ENCODE results near the gene ARCN1.
"Not testable (repeated sequence)": the region's sequence is repeated elsewhere in the genome, so short reads cannot be mapped to it uniquely, and the experiment has no call there.

The ARCN1 gene

DNA sequence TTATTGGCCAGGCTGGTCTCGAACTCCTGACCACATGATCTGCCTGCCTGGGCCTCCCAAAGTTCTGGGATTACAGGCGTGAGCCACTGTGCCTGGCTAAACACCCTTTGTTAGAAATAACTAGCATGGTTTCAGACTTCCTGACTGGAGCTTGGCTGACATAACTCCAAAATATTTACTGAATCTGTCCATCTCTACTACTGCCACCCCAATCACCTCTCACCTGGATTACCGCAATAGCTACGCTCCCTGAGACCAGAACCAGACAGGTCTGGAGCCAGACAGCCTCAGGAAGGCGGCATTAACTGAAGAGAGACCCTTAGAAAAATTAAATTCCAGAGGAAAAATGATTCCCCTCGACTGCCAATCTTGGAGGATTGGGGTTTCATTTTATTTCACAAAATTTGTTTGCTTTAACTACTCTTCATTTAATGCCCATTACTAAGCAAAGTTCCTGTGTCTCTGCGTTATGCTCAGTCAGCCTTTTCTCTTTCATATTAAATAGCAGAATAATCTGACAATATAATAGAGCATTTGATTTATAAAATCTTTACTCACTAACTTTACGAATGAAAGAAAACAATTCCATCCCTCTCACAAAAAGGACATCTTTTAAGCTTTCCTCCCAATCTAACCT lies 28.1 kb upstream of the ARCN1 start:
- no peak for DNase-seq (ENCODE audit: low read depth, low spot score)

DNA sequence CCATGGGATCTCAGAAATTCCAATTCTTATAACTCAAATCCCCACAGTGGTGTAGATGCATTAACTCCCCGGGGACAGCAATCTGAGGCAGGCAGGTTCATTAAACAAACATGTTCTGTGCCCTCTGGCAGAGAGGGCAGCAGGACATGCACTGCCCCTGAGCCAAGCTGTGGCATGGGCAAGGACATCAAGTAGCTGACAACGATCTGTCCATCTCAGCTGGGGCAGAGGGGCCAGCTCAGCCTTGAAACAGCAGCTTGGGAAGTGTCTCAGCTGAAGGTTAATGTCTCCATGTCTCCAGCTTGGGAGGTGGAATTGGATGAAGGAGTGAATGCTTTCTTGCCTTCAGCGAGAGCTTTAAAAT lies 27.6 kb upstream of the ARCN1 start:
- no peak for DNase-seq (ENCODE audit: low read depth, low spot score)

DNA sequence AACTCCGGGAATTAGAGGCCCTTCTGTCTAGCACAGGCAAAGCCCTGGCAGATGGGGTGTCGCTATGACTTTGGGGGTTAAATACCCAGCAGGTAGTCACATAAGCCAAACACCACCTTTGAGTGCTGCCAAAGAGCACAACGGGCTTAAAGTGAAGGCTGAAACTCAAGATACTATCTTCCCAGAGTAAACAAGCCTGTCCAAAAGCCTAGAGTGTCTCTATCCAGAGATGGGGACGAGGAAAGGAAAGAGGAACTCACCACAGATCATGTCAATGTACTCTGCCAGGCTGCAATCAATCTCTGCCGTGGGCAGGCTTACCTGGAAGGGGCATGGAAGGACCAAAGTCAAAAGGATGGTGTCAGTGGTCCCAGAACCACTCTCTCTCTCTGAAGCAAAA lies 26.7 kb upstream of the ARCN1 start:
- no peak for DNase-seq (ENCODE audit: low read depth, low spot score)

DNA sequence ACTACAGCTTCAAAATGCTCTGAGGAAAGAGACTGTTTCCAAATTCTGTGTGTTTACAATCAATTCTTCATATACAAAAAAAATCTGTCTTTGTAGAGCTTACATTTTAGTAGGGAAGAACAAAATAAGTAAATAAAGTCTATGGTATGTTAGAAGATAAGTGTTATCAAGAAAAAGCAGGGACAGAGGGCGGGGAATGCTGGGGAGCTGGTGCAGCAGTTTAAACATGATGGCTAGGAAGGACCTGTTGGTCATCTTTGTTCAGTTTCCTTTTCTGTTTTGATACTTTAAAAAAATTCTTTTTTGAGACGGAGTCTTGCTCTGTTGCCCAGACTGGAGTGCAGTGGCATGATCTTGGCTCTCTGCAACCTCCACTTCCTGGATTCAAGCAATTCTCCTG lies 25.1 kb upstream of the ARCN1 start:
- DNase-seq (ENCODE audit: low read depth, low spot score), result no peak

DNA sequence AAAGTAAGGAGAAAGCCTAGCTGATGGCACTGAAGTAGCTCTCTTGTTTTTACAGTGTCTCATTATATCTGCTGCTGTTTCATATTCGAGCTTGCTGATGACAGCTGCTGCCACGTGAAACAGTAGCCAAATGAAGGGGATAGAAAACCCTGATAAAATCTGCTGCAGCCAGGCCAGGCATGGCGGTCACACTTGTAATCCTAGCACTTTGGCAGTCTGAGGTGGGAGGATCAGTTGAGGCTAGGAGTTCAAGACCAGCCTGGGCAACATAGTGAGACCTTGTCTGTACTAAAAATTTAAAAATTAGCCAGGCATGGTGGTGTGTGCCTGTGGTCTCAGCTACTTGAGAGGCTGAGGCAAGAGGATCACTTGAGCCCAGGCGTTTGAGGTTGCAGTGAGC lies 19.9 kb upstream of the ARCN1 start:
- no peak for DNase-seq (ENCODE audit: low read depth, low spot score)

DNA sequence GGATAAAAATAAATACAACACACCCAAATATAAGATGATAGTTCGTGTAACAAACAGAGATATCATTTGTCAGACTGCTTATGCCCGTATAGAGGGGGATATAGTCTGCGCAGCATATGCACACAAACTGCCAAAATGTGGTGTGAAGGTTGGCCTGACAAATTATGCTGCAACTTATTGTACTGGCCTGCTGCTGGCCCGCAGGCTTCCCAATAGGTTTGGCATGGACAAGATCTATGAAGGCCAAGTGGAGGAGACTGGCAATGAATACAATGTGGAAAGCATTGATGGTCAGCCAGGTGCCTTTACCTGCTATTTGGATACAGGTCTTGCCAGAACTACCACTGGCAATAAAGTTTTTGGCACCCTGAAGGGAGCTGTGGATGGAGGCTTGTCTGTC lies 11.4 kb upstream of the ARCN1 start:
- DNase-seq (ENCODE audit: low read depth, low spot score), result no peak

DNA sequence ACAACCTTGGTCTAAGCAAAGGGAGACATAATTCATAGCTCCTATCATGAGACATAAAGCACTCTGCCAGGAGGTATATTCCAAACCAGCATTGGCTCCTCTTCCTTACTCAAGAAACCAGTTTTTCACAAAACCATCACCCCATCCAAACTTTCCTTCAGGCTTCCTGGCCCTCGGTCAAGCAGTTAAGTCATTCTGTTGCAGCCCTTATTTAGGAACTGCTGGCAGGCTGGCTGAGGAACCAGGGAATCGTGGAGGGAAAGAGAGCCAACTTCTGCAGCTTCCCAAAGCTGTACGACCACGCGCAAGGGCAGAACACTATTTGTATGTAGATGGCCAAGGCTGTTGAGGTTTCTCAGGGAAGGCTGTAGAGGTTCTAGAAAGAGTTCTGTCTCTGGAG lies 7.2 kb upstream of the ARCN1 start:
- DNase-seq (ENCODE audit: low read depth, low spot score), result peak; percentile 11

DNA sequence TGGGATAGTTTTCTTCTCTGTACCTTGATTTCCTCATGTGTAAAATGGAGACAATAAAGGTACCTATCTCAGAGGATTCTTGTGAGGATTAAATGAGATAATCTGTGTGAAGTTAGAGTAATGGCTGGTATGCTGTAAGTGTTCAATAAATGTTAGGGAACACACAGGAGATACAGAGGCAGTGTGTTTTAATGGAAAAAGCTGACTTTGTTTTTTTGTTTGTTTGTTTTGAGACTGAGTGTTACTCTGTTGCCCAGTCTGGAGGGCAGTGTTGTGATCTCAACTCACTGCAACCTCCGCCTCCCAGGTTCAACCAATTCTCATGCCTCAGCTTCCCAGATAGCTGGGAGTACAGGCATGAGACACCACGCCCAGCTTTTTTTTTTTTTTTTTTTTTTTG lies 2.5 kb upstream of the ARCN1 start:
- DNase-seq (ENCODE audit: low read depth, low spot score), result no peak

DNA sequence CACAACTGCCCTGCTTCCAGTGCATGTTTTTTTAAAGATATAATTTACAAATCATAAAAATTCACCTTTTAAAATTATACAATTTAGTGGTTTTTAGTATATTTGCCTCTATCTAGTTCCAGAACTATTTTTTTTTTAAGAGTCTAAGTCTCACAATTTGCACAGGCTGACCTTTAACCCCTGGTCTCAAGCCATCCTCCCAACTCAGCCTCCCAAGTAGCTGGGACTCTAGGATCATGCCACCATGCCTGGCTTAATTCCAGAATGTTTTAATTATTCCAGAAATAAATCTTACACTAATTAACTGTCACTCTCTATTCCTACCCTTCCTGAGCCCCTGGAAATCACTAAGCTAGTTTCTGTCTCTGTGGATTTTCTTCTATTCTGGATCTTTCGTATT lies 1.4 kb upstream of the ARCN1 start:
- no peak for DNase-seq (ENCODE audit: low read depth, low spot score)

DNA sequence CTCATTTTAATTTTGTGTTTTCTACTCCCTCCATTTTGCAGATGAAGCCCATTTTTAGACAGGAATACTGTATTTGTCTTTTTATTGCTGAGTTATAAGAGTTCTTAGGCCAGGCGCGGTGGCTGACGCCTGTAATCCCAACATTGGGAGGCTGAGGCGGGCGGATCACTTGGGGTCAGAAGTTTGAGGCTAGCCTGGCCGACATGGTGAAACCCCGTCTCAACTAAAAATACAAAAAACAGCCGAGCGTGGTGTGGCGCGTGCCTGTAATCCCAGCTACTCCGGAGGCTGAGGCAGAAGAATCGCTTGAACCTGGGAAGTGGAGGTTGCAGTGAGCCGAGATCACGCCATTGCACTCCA lies 528 bp upstream of the ARCN1 start:
- not testable (repeated sequence) for DNase-seq (ENCODE audit: low read depth, low spot score)

DNA sequence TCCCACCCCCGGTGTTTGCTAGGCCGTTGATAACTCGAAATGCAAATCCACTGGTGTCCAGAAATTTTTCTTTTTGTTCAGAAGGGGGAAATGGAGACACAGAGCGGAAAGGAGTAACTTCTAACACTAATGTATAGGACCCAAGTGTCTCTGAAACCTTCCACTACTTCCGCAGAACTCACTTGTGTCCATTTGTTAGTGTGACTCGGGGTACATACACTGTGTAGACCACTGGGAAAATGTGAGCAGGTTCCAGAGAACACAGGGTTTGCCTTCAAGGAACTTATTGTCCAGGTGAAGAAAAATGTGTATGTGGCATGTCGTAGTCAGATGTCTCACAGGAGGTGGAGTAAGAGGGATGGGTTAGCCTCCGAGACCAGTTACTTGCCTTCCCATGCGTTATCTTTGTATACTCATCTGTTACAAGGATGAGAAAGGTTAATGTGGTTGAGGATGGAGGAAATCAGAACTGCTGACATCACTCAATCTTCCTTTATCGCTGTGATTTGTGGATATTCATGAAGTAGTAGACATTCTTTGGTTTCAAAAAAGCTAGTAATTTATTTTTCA lies 857 bp downstream of the ARCN1 start:
- peak; percentile 49 for DNase-seq (ENCODE audit: low read depth, low spot score)

DNA sequence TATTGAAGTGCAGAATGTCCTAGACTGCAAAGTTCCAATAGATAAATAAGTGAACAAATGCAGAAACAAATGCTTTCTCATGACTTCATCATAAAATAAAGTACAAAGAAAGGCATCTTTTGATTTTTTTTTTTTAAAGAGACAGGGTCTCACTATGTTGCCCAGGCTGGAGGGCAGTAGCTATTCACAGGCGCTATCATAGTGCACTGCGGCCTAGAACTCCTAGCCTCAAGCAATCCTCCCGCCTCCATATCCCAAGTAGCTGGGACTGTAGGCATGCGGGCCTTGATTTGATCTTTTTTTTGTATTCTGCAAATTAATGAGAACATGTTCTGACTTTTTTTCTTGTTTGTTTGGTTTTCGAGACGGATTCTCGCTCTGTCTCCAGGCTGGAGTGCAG lies 2.4 kb downstream of the ARCN1 start:
- no peak for DNase-seq (ENCODE audit: low read depth, low spot score)

DNA sequence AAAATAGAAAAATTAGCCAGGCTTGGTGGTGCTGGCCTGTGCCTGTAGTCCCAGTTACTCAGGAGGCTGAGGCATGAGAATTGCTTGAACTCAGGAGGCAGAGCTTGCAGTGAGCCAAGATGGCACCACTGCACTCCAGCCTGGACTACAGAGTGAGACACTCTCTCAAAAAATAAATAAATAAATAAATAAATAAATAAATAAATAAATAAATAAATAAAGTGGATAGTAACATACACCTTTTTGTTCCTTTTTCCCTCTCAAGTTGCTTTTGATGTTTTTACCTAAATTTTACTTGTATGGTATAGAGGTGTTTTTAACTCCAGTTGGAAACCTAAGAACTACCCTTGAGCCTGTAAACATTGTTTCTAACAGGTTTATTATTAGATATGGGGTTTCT lies 5.8 kb downstream of the ARCN1 start:
- not testable (repeated sequence) for DNase-seq (ENCODE audit: low read depth, low spot score)

DNA sequence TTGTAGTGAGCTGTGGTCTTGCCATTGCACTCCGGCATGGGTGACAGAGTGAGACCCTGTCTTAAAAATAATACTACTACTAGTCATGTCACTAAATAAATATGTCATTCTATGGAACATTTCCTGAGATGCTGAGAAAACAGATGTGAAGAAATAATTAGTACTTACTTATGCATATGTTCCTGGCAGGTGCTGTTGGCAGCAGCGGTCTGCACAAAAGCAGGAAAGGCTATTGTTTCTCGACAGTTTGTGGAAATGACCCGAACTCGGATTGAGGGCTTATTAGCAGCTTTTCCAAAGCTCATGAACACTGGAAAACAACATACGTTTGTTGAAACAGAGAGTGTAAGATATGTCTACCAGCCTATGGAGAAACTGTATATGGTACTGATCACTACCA lies 8.8 kb downstream of the ARCN1 start:
- DNase-seq (ENCODE audit: low read depth, low spot score), result no peak

DNA sequence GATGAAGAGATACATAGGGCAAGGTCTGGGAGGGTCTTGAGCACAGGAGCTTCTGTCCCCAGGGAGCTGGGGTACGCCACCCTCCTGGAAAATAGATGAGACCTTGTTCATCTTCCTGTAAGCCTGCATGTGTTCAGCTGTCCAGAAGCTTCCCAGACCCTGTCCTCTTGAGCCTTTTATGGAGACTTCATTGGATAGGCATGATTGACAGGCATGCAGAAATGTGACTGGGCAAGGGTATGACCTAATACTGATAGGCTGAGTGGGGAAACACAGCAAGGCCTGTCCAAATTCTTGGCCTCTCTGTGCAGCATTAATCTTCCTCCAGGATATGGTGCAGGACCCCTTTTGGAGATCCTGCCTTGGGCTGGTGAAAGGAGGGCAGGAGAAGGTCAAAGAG lies 15.7 kb downstream of the ARCN1 start:
- no peak for DNase-seq (ENCODE audit: low read depth, low spot score)

DNA sequence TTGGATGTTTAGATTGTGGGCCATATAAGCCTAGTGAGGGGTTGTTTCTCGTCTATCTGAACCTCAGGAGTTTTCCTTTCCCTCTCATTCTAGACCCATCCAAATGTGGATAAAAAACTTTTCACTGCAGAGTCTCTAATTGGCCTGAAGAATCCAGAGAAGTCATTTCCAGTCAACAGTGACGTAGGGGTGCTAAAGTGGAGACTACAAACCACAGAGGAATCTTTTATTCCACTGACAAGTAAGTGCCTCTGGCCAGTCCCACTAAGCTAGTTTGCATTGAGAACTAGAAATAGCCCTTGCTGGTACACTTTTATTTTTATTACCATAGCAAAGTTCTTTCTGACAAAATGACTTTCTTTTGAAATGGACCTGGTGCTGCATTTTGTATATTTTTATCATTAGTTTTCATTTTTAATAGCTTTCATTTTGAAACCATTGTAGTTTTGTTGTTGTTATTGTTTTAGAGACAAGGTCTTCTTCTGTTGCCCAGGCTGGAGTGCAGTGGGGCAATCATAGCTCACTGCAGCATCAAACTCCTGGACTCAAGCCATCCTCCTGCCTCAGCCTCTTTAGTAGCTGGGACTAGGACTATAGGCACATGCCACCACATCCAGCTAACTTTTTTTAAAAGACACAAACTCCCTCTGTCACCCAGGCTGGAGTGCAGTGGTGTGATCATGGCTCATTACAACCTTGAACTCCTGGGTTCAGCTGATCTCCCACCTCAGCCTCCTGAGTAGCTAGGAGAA lies 20.6 kb downstream of the ARCN1 start:
- DNase-seq (ENCODE audit: low read depth, low spot score), result peak; percentile 83

DNA sequence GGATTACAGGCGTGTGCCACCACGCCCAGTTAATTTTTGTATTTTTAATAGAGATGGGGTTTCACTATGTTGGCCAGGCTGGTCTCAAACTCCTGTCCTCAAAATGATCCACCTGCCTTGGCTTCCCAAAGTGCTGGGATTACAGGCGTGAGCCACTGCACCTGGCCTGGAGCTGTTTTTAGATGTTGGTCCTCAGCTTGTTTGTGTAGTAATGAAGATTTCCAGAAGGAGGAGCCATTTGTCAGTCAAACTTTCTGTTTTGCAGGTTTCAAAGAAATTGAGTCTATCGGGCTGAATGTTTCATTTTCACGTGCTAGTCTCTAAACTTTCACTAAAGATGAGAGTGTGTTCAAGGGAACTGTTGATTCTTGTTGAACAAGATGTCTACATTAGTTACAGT lies 22.8 kb downstream of the ARCN1 start:
- peak; percentile 66 for DNase-seq (ENCODE audit: low read depth, low spot score)

DNA sequence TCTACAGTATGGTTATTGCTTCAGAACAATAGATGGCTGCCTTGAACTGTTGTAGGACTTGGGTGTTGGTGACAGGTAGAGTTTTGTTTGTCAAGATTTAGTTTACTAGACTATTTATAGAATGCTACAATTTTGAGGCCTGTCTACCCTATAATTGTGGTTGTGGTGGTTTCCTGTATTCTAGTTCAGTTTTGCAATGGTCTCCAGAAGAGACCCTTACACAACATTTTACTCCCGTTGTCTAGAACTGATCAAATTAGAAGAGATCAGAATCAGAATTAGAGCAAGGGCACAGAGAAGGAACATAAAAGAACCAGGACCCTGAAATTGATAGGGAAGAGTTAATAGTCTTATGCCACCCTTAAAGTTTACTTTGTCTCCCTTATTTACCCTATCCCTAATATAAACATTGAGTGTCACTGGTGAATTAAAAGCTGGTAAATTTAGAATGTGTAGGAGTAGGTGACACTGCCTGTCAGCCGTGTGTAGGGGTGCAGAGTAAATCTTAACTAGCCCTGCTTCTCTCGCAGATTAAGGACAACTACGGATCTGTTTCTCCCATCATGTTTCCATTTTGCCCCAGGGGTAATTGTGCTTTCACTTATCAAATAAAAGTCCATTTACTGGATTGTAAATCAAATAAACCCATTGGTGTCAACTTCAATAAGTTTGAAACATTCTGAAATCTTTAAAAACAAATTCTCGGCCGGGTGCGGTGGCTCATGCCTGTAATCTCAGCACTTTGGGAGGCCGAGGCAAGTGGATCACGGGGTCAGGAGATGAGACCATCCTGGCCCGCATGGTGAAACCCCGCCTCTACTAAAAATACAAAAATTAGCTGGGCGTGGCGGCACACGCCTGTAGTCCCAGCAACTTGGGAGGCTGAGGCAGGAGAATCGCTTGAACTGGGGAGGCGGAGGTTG lies 24.3 kb downstream of the ARCN1 start:
- no peak for DNase-seq (ENCODE audit: low read depth, low spot score)

DNA sequence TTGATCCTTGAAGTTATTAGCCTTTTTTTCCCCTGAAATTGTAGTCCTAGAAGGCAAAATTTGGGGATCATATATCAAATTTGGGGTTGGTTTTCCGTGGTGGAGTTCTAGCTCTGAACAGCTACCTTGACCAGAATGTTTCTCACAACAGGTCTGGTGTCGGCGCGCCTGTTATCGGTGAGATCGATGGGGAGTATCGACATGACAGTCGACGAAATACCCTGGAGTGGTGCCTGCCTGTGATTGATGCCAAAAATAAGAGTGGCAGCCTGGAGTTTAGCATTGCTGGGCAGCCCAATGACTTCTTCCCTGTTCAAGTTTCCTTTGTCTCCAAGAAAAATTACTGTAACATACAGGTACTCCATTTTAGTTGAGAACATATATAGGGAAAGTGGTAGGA lies 25.3 kb downstream of the ARCN1 start:
- no peak for DNase-seq (ENCODE audit: low read depth, low spot score)

DNA sequence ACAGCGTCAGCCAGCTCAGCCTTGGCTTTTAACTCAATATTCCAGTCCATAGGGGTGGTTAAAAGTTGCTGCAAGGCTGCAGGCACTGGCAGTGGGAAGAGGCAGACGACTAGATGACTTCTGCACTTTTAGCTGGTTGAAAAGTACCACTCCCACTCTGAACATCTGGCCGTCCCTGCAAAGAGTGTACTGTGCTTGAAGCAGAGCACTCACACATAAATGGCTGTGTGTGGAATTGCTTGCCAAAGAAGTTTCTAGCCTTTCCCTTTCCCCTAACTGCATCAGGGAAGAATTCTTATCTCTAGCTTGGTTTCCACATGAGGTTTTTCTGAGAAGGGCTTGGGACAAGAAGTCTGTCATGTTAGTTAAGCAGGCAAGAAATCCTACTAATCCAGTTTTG lies 30.1 kb downstream of the ARCN1 start:
- no peak for DNase-seq (ENCODE audit: low read depth, low spot score)

DNA sequence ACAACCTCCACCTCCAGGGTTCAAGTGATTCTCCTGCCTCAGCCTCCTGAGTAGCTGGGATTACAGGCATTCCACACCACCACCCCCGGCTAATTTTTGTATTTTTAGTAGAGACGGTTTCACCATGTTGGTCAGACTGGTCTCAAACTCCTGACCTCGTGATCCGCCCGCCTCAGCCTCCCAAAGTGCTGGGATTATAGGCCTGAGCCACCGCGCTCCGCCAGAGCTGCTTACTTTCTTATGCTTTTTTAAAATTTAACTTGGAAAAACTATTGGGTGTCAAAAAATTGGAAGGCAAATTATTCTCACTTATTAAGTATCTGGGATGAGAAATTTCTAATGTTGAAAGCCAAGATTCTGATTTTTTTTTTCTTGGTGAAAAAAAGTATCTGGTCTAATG lies 31.5 kb downstream of the ARCN1 start:
- not testable (repeated sequence) for DNase-seq (ENCODE audit: low read depth, low spot score)

DNA sequence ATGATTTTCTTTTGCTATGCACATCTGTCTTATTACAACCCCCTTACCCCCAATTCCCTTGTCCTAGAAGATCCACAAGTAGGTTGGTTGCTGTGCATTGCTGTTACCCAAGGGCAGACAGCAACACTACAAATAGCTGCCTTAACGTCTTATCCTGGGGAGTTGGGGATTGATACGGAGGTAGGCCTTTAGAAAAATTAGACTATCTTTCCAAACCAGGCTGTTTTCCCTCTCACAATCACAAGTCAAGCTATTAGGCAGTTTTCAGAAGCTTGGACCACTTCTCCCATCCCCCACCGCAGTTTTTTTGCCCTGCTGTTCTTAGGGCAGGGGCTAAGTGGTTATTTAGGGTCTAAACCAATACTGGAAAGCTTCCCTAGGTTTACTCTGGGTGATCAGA lies 32.4 kb downstream of the ARCN1 start:
- no peak for DNase-seq (ENCODE audit: low read depth, low spot score)
